Breast epithelium (tissue), 4 donors: ENCODE measurements around the gene GAL3ST3. TPM values are rescaled to one million over a fixed set of nuclear protein-coding genes. Genes with fewer than 3 reads are reported as not detected.
A peak's percentile ranks its signal among the peaks of the same experiment; 100 is the strongest.

ENCODE experiments used
- DNase-seq, 2 donors: peaks; one replicate each; pipeline ENCODE4 v3.0.0-alpha.2; 2019; ENCODE audit warnings: low spot score in 2 of 2
- H3K27ac ChIP-seq, 2 donors: fragments of 200-600 bp; sonication (generic) in 1 of 2; one replicate each; pipeline ENCODE4 v1.5.1; 2016 to 2019; ENCODE audit warnings: mild to moderate bottlenecking in 1 of 2
- H3K27me3 ChIP-seq, 2 donors: fragments of 200-600 bp; sonication (generic) in 1 of 2; one replicate each; pipeline versions ENCODE4 v1.5.1 to v1.6.0; 2017 to 2019; ENCODE audit warnings: control low read depth in 1 of 2, mild to moderate bottlenecking in 1 of 2
- H3K36me3 ChIP-seq: fragments of 200-600 bp; one replicate; pipeline ENCODE4 v1.5.1; 2019
- H3K4me1 ChIP-seq, 2 donors: fragments of 200-600 bp; sonication (generic); one replicate each; pipeline ENCODE4 v1.5.1; 2016 to 2019; ENCODE audit warnings: control low read depth in 1 of 2
- H3K4me3 ChIP-seq, 3 donors: fragments of 200-600 bp; sonication (generic); 1 replicate in 2 of 3; 2 replicates in 1 of 3; pipeline ENCODE4 v1.5.1; 2016 to 2019; ENCODE audit warnings: mild to moderate bottlenecking in 3 of 3, moderate library complexity in 2 of 3
- H3K9me3 ChIP-seq, 2 donors: fragments of 200-600 bp; sonication (generic) in 1 of 2; one replicate each; pipeline ENCODE4 v1.5.1; 2016 to 2019; ENCODE audit warnings: control low read depth in 1 of 2
- CTCF ChIP-seq, 3 donors: fragments of 450-650 bp; IDR thresholded peaks; one replicate each; pipeline ENCODE4 v1.5.1; 2016 to 2017; ENCODE audit warnings: antibody characterized with exemption in 3 of 3, mild to moderate bottlenecking in 3 of 3, moderate library complexity in 3 of 3
- POLR2A ChIP-seq: fragments of 450-650 bp; IDR thresholded peaks from one replicate; pipeline ENCODE4 v1.6.1; 2016; ENCODE audit warnings: antibody characterized with exemption, mild to moderate bottlenecking, moderate library complexity
- POLR2AphosphoS5 ChIP-seq, 3 donors: sonication (generic); formaldehyde crosslinking; IDR thresholded peaks; one replicate each; pipeline ENCODE4 v1.6.1; 2017; ENCODE audit warnings: antibody characterized with exemption in 3 of 3
- intact Hi-C: fragments of 100-400 bp; cut with DNase I; formaldehyde crosslinking; loops from one replicate; pipeline ENCODE4 v1.15.1; 2023; ENCODE audit warnings: low total_unique reads
- total RNA-seq, 3 donors: library from RNA; depleted of rRNA; stranded (reverse); fragments of >200 nt; gene quantifications; one replicate each; pipeline ENCODE4 v1.1.0, GENCODE V29; 2016

Gene GAL3ST3
- total RNA-seq, 3 donors from 2014 or later = 0.29 TPM; not detected in 2

- no peak for TF ChIP-seq POLR2A
- no peak for TF ChIP-seq POLR2AphosphoS5 (IDR thresholded peaks at IDR 0.05)
- TF ChIP-seq CTCF (IDR thresholded peaks at IDR 0.05) = no peak
- Histone ChIP-seq H3K9me3 (no peaks in the 10 kb centered on the region), H3K4me3 (no peak overlapping the region), H3K36me3 (no peaks in the 10 kb centered on the region), H3K4me1 (peaks cover 0 to 9% of the 10 kb centered on the region in 2 donors), H3K27ac (peak overlapping the region in 1 of 2 donors; percentile 63), H3K27me3 (peaks cover 0 to 6% of the 10 kb centered on the region in 2 donors)
- no peak for DNase-seq
- intact Hi-C loops = no loop called here
Measured at GRCh38 chr11:66015936-66016792, 32.8 kb downstream of the GAL3ST3 start.

GRCh38 chr11:66015454-66015881 lies 33.5 kb downstream of the GAL3ST3 start:
- TF ChIP-seq CTCF (IDR thresholded peaks at IDR 0.05) (no peak), POLR2AphosphoS5 (IDR thresholded peaks at IDR 0.05) (no peak), POLR2A (no peak)

GRCh38 chr11:66014804-66015453 lies 34.0 kb downstream of the GAL3ST3 start:
- Histone ChIP-seq H3K9me3 (no peaks in the 10 kb centered on the region), H3K4me3 (no peak overlapping the region), H3K27ac (peak overlapping the region in 1 of 2 donors; percentile 63), H3K4me1 (peaks cover 0 to 9% of the 10 kb centered on the region in 2 donors), H3K27me3 (peaks cover 0 to 6% of the 10 kb centered on the region in 2 donors), H3K36me3 (no peaks in the 10 kb centered on the region)
- TF ChIP-seq POLR2A = no peak
- TF ChIP-seq CTCF (IDR thresholded peaks at IDR 0.05) = no peak
- no peak for TF ChIP-seq POLR2AphosphoS5 (IDR thresholded peaks at IDR 0.05)
- DNase-seq = no peak
- intact Hi-C loops = no loop called here

More at GRCh38 chr11:66015454-66015881, 33.5 kb downstream of the GAL3ST3 start:
- Histone ChIP-seq H3K36me3 (no peaks in the 10 kb centered on the region), H3K4me3 (no peak overlapping the region), H3K27ac (peak overlapping the region in 1 of 2 donors; percentile 63), H3K27me3 (peaks cover 0 to 6% of the 10 kb centered on the region in 2 donors), H3K4me1 (peaks cover 0 to 9% of the 10 kb centered on the region in 2 donors), H3K9me3 (no peaks in the 10 kb centered on the region)
- DNase-seq = no peak
- intact Hi-C loops = no loop called here

GRCh38 chr11:66013762-66014100 lies 35.2 kb downstream of the GAL3ST3 start:
- intact Hi-C loops = no loop called here
- no peak for DNase-seq
- H3K4me3 ChIP-seq = no peak overlapping the region
- peaks cover 0 to 9% of the 10 kb centered on the region in 2 donors for H3K4me1 ChIP-seq
- H3K27me3 ChIP-seq = peaks cover 0 to 6% of the 10 kb centered on the region in 2 donors
- H3K9me3 ChIP-seq = no peaks in the 10 kb centered on the region
- no peak for TF ChIP-seq POLR2AphosphoS5 (IDR thresholded peaks at IDR 0.05)
- H3K36me3 ChIP-seq = no peaks in the 10 kb centered on the region
- no peak overlapping the region for H3K27ac ChIP-seq

- TF ChIP-seq CTCF (IDR thresholded peaks at IDR 0.05) (no peak), POLR2AphosphoS5 (IDR thresholded peaks at IDR 0.05) (peak in 1 of 3 donors; percentile 50)
- peaks cover 0 to 6% of the 10 kb centered on the region in 2 donors for H3K27me3 ChIP-seq
- peak in 1 of 2 donors; percentile 72 for DNase-seq
- no peaks in the 10 kb centered on the region for H3K36me3 ChIP-seq
- intact Hi-C loops = no loop called here
- peaks cover 0 to 9% of the 10 kb centered on the region in 2 donors for H3K4me1 ChIP-seq
- peak overlapping the region in 1 of 3 donors; percentile 15 for H3K4me3 ChIP-seq
- H3K27ac ChIP-seq = peak overlapping the region in 1 of 2 donors; percentile 45
- H3K9me3 ChIP-seq = no peaks in the 10 kb centered on the region
Measured at GRCh38 chr11:66012946-66013761, 35.8 kb downstream of the GAL3ST3 start.
